Left kidney (tissue), 2 donors: ENCODE measurements around the gene TMEM130. TPM values are rescaled to one million over a fixed set of nuclear protein-coding genes. Genes with fewer than 3 reads are reported as not detected.
A peak's percentile ranks its signal among the peaks of the same experiment; 100 is the strongest.

Experiments used
- DNase-seq: peaks from one replicate; pipeline ENCODE4 v3.0.0-alpha.2; 2013
- polyA plus RNA-seq: library from polyadenylated mRNA; unstranded; fragments of 120-200 nt; gene quantifications from one replicate; pipeline ENCODE4 v1.2.1, GENCODE V29; 2013; ENCODE audit not compliant: insufficient read length

TMEM130 gene
- polyA plus RNA-seq, 1 donor: 2.8 TPM

DNA sequence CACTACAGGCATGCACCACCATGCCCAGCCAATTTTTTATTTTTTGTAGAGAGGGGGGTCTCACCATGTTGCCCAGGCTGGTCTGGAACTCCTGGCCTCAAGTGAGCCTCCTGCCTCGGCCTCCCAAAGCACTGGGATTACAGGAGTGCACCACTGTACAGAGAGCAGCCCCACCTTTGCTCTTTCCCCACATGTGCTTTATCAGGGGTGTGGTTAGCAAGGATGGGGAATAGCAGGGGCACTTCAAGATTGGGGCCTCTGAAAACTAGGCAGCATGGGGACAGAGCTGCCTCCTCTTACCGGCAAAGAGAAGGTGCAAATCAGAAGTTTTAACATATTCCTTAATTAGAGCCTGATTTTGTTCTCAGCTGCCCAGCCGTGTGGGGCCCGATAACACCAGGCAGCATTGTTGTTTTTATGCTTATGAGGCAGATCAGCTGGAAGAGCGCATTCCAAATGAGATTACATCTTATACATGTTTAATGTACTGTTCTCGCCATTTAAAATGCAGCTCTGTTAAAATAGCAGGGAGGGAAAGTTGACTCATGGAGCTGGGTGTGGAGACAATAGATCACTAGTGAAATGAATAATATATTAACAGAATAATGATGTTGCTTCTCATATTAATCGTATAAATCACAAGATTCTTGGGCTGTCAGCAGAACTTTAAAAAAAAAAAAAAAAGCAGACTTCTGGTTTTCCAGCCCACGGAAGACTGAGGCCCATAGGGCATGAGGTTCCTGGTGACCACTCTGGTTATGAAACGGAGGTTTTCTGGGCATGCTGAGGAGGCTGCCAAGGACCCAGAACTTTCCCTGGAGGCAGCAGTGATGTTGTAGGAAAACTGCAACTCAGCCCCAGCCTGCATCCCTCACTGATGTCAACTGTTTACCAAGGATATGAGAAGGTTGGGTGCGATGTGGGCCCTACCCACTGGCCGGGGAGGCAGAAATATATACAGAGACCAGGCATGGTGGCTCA lies 62.5 kb downstream of the TMEM130 start:
- DNase-seq: peak; percentile 21

DNA sequence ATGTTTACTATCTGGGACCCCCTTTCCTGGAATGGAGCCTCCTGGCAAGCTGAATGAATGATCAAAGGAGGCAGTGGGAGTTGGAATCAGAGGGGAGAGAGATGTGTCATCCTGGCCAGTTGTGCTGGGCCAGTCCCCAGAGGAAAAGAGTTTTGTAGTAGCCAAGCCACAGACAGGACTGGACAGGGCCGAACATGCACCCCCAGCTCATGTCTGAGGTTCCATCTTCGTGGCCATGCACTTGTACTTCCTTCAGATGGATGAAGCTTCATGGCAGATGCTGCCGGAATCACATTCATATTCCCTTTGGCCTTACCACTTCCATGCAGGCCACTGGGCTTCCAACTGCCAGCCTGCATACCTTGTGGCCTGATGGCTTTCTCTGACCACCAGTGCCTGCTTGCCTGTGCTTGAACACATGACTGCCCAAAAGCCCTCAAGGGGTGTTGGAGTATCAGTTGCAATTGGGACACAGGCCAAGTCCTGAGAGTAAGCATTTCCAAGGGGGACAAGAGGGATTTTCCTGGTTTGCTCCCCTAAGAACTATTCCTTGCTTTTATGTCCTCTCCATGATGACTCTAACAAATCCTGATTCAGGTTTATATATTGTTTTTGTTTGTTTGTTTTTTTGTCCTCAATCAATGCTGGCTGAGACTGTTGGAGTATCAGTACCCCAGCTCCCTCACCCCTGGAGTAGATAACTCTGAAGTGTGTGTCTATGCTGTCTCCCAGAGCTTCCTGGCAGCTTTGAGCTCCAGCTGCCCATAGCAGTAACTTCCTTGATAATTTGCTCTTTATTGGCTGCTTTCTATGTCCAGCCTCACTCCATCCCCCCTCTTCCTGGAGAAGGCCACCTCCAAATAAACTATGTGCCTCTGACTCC lies 63.6 kb downstream of the TMEM130 start:
- DNase-seq: no peak

DNA sequence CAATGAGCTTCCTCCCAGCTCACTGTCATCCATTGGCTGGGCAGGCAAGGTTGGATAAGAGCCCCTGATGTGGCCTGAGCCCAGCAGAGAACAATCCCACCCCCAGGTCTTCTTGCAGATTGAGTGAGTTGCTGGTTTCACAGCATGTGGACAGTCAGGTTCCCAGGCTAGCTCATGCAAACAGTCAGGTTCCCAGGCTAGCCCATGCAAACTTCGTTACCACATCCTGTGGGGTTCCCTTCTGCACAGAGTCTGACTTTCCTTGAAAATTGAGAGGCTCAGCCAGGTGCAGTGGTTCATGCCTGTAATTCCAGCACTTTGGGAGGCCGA lies 67.1 kb downstream of the TMEM130 start:
- no peak for DNase-seq

DNA sequence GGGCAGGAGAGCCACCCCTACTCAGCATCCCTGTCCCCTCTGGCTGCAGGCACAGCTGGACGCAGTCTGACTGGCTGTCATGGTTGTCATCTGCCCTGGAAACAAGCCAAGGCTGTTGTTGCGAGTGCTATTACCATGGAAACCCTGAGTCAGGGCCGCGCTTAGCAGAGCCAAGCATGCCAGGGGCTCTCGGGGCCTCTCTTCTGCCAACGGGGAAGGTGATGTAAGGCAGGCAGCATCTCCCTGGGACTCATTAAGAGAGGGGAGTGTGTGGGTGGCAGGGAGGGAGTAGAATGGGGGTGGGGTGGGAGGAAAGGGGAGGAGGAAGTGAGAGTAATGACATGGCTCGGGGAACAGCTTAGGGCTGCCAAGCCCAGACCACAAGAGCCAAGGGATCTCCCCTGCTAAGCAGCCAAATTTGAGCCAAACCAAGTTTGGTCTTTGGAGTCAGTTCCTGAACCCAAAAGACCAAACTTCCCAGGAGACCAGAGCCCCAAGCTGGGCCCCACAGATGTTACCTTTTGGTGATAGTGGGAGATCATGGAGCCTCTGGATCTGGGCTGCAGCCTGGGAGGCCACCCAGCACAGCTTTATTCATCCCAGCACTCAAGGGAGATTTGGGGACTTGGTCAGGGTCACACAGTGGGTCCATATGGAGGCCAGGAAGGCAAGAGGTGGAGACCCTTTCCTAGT lies 67.6 kb downstream of the TMEM130 start:
- DNase-seq: peak; percentile 86

DNA sequence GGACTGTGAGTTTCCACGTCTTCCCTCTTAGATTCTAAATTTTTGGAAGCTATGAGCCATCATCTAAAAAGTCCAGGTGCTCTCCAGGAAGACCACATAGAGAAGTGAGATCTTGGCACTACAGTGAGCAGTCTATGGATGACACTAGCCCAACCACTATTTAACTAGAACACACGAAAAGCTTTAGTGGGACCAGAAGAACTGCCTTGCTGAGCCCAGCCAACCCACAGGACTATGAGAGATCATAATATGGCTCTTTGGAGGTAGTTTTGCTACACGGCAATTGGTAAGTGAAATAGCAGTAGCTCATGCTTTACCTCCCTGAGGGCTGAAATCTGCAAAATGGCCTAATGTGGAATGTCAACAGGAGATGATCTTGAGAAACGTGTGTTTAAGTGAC lies 68.8 kb downstream of the TMEM130 start:
- DNase-seq: no peak

DNA sequence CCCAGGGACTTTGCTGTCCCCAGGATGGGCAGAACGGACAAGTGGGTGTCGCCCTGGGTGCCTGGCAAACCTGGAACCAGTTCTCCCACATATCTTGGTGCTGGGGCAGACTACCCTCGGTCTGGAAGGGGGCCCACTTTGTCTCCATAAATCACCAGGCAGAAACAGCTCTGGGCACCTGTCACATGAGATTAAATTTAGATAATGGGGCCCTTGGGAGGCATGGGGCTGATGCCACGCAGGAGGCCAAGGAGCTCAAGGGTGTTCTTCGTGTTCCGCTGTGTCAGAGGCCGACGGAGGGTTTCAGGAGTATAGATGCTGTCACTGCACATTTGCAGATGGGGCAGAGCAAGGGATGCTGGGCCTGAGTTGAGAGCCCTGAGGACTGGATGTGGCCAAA lies 72.7 kb downstream of the TMEM130 start:
- DNase-seq: no peak

Other genes with a start within 250 kb of the TMEM130 start
- 48.7 TPM for gene TRRAP, start 8.5 kb upstream of the TMEM130 start, polyA plus RNA-seq